Measurements from ENCODE around the gene SLC4A5.

The SLC4A5 gene

DNA sequence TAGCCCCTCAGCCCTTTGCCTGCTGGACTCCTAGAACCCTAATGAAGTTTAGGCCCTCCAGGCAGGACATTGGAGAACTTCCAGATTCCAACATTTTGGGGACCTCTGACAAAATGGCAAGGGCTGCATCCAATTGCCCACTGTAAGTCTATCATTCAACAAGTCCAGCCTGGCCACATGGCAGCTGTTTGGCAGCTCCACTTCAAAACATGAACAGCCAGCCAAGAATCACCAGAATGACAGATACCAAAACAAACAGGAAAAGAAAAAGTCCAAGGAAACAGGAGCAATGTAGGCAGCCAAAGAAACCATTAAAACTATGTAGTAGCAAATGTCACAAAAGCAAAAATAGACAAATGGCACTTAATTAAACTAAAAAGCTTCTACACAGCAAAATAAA lies 25.5 kb downstream of the SLC4A5 start:
- CTCF ChIA-PET: no interaction called here
- TF ChIP-seq TARDBP (IDR thresholded peaks at IDR 0.05) (no peak), LEF1 (IDR thresholded peaks at IDR 0.05; ENCODE audit: borderline replicate concordance) (no peak), FOXM1 (IDR thresholded peaks at IDR 0.05; ENCODE audit: borderline replicate concordance) (no peak)
- TF ChIP-seq, protein P1, sequence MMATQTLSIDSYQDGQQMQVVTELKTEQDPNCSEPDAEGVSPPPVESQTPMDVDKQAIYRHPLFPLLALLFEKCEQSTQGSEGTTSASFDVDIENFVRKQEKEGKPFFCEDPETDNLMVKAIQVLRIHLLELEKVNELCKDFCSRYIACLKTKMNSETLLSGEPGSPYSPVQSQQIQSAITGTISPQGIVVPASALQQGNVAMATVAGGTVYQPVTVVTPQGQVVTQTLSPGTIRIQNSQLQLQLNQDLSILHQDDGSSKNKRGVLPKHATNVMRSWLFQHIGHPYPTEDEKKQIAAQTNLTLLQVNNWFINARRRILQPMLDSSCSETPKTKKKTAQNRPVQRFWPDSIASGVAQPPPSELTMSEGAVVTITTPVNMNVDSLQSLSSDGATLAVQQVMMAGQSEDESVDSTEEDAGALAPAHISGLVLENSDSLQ (IDR thresholded peaks at IDR 0.05): no peak
- POLR2A ChIA-PET: no interaction called here
- no peak for DNase-seq (ENCODE audit: extremely low spot score)

DNA sequence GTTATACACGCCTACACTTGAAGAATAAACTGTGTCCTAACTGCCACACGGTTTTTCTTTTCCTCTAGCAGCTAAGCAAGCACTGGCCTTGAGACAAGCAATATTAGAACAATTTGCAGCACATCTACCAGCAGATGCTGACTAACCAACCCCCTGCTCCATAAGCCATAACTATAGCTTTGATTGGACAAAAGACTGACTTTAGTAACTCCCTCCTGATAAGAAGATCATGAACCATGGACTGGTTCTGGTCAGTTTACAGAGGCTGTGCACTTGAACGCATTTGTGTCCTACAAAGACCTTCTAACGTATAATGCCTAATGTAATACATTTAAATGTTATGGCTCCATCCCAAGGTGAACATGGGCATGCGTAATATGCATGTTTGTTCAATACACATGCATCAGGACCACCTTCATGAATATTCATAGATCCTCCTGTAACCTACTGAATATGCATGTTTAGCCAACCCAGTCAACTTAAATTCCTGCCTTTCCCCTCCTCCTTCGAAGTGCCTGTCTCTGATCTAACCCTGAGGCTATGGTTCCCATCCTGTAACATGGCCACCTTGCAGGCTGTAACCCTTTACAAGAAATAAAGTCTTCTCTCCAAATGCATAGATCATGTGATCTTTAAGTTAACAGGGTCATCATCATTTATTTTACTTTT lies 26.5 kb downstream of the SLC4A5 start:
- CTCF ChIA-PET: interaction anchor here (0.7 to 0.9 kb wide), 2 partner anchors 10 to 18 kb away, joined by 3 read pairs; no protein-coding TSS in a partner anchor
- POLR2A ChIA-PET: no interaction called here
- no peak for TF ChIP-seq NFRKB (IDR thresholded peaks at IDR 0.05)
- TF ChIP-seq BHLHE40 (IDR thresholded peaks at IDR 0.05; ENCODE audit: borderline replicate concordance): no peak
- TF ChIP-seq FOXM1 (IDR thresholded peaks at IDR 0.05; ENCODE audit: borderline replicate concordance): no peak
- TF ChIP-seq L3MBTL2 (conservative IDR thresholded peaks at IDR 0.05): no peak
- no peak for TF ChIP-seq ZNF384 (IDR thresholded peaks at IDR 0.05)
- no peak for TF ChIP-seq FOXK2 (IDR thresholded peaks at IDR 0.05)
- TF ChIP-seq SP1 (IDR thresholded peaks at IDR 0.05): no peak
- TF ChIP-seq LEF1 (IDR thresholded peaks at IDR 0.05; ENCODE audit: borderline replicate concordance): no peak
- TF ChIP-seq HDGF (IDR thresholded peaks at IDR 0.05; ENCODE audit: borderline replicate concordance): no peak
- TF ChIP-seq ARNT (IDR thresholded peaks at IDR 0.05): no peak
- TF ChIP-seq CTBP1 (IDR thresholded peaks at IDR 0.05; ENCODE audit: borderline replicate concordance): no peak
- TF ChIP-seq FOXA1 (IDR thresholded peaks at IDR 0.05): no peak
- TF ChIP-seq SUZ12 (IDR thresholded peaks at IDR 0.05): no peak
- TF ChIP-seq TARDBP (IDR thresholded peaks at IDR 0.05): no peak
- TF ChIP-seq ELF4 (IDR thresholded peaks at IDR 0.05): no peak
- TF ChIP-seq, protein P1 (IDR thresholded peaks at IDR 0.05): no peak
- DNase-seq (ENCODE audit: extremely low spot score): no peak

DNA sequence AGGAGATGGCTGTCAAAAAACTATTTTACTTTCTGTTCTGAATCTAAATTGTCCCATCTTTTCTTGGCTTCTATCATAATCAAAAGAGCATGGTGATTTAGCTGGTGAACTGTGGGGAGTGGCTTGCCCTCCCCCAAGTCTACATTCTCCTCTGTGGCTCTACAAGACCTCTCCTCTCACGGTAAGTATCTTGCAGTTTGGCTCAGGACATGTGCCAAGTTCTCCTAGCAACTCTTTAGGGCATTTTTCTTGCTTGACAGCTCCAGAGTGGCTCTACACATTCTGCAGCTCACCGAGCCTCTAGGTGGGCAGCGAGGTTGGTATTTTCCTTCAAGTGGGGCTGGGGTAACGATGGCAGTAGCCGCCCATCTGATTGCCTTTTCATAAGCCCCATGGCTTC lies 29.1 kb downstream of the SLC4A5 start:
- DNase-seq (ENCODE audit: extremely low spot score): no peak
- CTCF ChIA-PET: interaction anchor here (1.7 kb wide), 1 partner anchor 21 kb away, joined by 6 read pairs; no protein-coding TSS in a partner anchor
- POLR2A ChIA-PET: no interaction called here
- TF ChIP-seq LEF1 (IDR thresholded peaks at IDR 0.05; ENCODE audit: borderline replicate concordance) (no peak), TARDBP (IDR thresholded peaks at IDR 0.05) (no peak), FOXA1 (IDR thresholded peaks at IDR 0.05) (no peak), L3MBTL2 (conservative IDR thresholded peaks at IDR 0.05) (no peak), SP1 (IDR thresholded peaks at IDR 0.05) (no peak)

DNA sequence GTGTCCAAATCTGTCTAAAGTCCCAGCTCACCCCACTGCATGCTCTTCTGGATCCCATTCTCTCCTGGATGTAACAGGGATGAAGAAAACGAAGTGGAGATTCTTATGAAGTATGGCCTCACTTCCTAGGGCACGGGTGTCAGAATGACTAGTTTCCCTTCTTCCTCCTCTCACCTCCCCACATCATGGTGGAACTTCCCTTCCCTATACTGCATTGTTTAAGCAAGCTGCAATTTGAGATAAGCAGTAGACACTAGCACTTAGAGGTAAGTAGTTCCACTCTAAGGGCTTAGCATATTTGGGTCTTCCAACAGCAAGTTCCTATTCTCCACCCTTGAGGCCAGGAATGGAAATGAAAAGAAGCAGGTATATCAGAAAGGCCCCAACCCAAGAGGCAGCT lies 29.7 kb downstream of the SLC4A5 start:
- DNase-seq (ENCODE audit: extremely low spot score): no peak
- POLR2A ChIA-PET: no interaction called here
- no peak for TF ChIP-seq HDGF (IDR thresholded peaks at IDR 0.05; ENCODE audit: borderline replicate concordance)
- TF ChIP-seq LEF1 (IDR thresholded peaks at IDR 0.05; ENCODE audit: borderline replicate concordance): no peak
- TF ChIP-seq SUZ12 (IDR thresholded peaks at IDR 0.05): no peak
- no peak for TF ChIP-seq FOXM1 (IDR thresholded peaks at IDR 0.05; ENCODE audit: borderline replicate concordance)
- no peak for TF ChIP-seq ELF4 (IDR thresholded peaks at IDR 0.05)
- no peak for TF ChIP-seq L3MBTL2 (conservative IDR thresholded peaks at IDR 0.05)
- TF ChIP-seq, protein P1 (IDR thresholded peaks at IDR 0.05): no peak
- no peak for TF ChIP-seq FOXK2 (IDR thresholded peaks at IDR 0.05)
- CTCF ChIA-PET: no interaction called here

DNA sequence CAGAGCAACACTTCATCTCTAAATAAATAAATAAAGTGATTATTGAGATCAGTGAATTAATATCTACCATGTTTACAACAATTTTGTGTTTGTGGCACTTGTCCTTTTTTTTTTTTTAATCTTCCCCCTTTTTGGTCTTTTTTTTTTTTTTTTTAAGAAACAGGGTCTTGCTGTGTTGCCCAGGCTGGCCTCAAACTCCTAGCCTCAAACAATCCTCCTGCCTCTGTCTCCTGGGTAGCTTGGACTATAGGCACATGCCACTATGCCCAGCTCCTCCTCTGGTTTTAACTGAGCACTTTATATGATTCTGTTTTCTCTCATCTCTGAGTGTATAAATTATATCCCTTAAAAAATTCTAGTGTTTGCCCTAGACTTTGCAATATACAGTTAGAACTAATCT lies 30.3 kb downstream of the SLC4A5 start:
- no peak for DNase-seq (ENCODE audit: extremely low spot score)
- CTCF ChIA-PET: no interaction called here
- TF ChIP-seq SUZ12 (IDR thresholded peaks at IDR 0.05) (no peak), ARNT (IDR thresholded peaks at IDR 0.05) (no peak), FOXK2 (IDR thresholded peaks at IDR 0.05) (no peak), L3MBTL2 (conservative IDR thresholded peaks at IDR 0.05) (no peak), HDGF (IDR thresholded peaks at IDR 0.05; ENCODE audit: borderline replicate concordance) (no peak), TARDBP (IDR thresholded peaks at IDR 0.05) (no peak), NFRKB (IDR thresholded peaks at IDR 0.05) (no peak), ZNF384 (IDR thresholded peaks at IDR 0.05) (no peak), ELF4 (IDR thresholded peaks at IDR 0.05) (no peak), BHLHE40 (IDR thresholded peaks at IDR 0.05; ENCODE audit: borderline replicate concordance) (no peak), SP1 (IDR thresholded peaks at IDR 0.05) (no peak), FOXM1 (IDR thresholded peaks at IDR 0.05; ENCODE audit: borderline replicate concordance) (no peak), LEF1 (IDR thresholded peaks at IDR 0.05; ENCODE audit: borderline replicate concordance) (no peak), CTBP1 (IDR thresholded peaks at IDR 0.05; ENCODE audit: borderline replicate concordance) (no peak), FOXA1 (IDR thresholded peaks at IDR 0.05) (no peak)
- TF ChIP-seq, protein P1 (IDR thresholded peaks at IDR 0.05): no peak
- POLR2A ChIA-PET: no interaction called here

DNA sequence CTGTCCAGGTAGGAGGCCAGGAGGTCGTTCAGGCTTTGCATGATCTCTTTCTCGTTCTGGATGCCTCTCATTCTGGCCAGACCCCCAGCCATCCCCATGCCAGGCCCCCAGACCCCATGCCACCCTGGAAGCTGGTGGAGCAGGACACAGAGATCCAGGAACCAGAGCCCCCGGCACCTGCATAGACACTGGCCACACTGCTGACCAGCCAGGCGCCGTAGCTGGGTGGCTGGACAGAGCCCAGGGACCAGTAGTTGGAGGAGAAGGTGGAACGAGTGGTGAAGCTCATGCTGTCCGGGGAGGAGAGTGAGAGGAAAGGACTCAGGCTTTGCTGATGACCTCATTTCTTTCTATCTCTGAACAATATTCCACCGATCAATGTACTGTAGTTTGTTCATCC lies 35.5 kb downstream of the SLC4A5 start:
- ChIA-PET POLR2A (no interaction called here), CTCF (no interaction called here)
- no peak for DNase-seq (ENCODE audit: extremely low spot score)
- TF ChIP-seq ZNF384 (IDR thresholded peaks at IDR 0.05): no peak
- no peak for TF ChIP-seq HDGF (IDR thresholded peaks at IDR 0.05; ENCODE audit: borderline replicate concordance)
- no peak for TF ChIP-seq TARDBP (IDR thresholded peaks at IDR 0.05)
- TF ChIP-seq L3MBTL2 (conservative IDR thresholded peaks at IDR 0.05): no peak
- TF ChIP-seq LEF1 (IDR thresholded peaks at IDR 0.05; ENCODE audit: borderline replicate concordance): no peak
- no peak for TF ChIP-seq SP1 (IDR thresholded peaks at IDR 0.05)
- TF ChIP-seq, protein P1 (IDR thresholded peaks at IDR 0.05): no peak
- no peak for TF ChIP-seq BHLHE40 (IDR thresholded peaks at IDR 0.05; ENCODE audit: borderline replicate concordance)
- TF ChIP-seq ELF4 (IDR thresholded peaks at IDR 0.05): no peak
- TF ChIP-seq SUZ12 (IDR thresholded peaks at IDR 0.05): no peak
- TF ChIP-seq CTBP1 (IDR thresholded peaks at IDR 0.05; ENCODE audit: borderline replicate concordance): no peak
- TF ChIP-seq FOXA1 (IDR thresholded peaks at IDR 0.05): no peak
